CD4-positive, alpha-beta T cell treated with Interferon alpha-2 for 1 hour (primary cell): ENCODE data around the gene ANKRD24.
"Not testable (repeated sequence)": the region's sequence is repeated elsewhere in the genome, so short reads cannot be mapped to it uniquely, and the experiment has no call there.

Experiments used
- DNase-seq, 2 donors: peaks; one replicate each; pipeline ENCODE4 v3.0.0-alpha.2; 2020 to 2022

Gene ANKRD24

DNA sequence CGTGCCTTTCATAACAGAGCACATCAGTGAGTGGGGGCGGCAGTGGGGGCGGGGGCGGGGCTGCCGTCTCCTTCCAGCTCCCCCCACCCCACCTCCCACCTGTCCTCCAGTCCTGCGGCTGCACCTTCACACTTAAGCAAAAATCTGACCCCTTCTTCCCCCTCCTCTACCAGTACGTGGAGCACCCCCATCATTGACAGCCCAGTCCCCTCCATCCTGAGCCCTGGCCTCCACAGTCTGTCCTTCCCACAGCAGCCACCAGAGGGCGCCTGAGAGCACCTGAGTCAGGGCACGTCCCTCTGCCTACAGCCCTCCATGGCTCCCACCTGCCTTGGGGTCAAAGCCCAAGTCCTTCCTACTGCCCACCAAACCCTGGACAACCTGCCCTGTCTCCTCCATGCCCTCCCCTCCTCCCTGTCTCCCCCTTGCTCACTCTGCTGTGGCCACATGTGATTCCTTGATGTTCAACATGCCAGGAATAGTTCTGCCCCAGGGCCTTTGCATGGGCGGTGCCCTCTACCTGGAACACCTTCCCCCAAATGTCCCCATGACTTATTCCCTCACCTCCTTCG lies 50.9 kb downstream of the ANKRD24 start:
- peak; percentile 39 to 61 for DNase-seq

DNA sequence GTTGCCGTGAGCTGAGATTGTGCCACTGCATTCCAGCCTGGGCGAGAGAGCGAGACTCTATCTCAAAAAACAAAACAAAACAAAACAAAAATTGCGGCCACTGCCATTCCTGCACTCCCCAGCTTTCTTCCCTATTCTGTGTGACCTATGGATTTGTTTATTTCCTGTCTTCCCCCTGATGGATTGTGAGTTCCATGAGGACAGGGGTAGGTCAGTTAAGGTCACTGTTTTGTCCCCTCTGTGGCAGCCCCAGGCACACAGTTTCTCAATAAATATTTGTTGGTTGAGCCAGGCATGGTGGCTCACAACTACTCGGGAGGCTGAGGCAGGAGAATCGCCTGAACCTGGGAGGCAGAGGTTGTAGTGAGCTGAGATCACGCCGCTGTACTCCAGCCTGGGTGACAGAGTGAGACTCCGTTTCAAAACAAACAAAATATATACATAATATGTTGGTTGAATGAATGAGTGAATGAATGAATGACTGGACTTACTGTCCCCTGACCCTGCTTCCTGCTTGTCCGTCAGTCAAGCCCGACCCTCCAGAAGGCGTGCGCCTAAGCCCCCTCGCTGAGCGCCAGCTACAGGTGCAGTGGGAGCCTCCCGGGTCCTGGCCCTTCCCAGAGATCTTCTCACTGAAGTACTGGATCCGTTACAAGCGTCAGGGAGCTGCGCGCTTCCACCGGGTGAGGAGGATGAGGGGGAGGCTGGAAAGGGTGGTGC lies 51.8 kb downstream of the ANKRD24 start:
- DNase-seq: no peak

DNA sequence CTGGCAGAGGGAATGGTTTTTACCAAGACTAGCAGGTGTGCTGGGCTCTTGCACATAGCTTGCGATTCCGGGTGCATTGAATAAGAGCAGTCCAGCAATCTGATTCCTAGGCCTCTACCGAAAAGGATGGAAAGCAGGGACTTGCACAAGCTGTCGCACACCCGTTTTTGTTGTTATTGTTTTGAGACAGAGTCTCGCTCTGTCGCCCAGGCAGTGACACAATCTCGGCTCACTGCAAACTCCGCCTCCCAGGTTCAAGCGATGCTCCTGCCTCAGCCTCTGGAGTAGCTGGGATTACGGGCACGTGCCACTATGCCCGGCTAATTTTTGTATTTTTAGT lies 52.3 kb downstream of the ANKRD24 start:
- no peak for DNase-seq

DNA sequence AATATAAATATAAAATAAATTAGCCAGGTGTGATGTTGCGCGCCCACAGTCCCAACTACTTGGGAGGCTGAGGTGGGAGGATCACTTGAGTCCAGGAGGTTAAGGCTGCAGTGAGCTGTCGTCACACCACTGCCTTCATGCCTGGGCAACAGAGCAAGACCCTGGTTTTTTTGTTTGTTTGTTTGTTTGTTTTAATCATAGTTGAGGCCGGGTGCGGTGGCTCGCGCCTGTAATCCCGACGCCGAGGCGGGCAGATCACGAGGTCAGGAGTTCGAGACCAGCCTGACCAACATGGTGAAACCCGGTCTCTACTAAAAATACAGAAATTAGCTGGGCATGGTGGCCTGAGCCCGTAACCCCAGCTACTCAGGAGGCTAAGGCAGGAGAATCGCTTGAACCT lies 55.0 kb downstream of the ANKRD24 start:
- not testable (repeated sequence) for DNase-seq

DNA sequence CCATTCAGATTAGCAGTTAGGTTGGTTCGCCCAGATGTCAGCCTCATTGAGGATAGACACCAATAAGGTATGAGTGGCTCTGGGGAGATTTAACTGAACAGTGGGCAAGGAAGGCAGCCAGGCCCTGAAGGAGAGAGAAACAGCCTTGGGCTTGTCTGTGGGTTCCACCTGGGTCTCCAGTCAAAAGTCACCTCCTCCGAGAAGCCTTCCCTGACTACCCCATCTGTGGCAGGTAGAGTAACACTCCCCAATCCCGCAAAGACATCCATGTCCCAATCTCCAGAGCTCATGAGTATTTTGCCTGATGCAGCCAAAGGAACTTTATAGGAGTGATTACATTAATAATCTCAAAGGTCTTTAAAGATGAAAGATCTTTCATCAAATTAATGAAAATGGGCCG lies 56.3 kb downstream of the ANKRD24 start:
- no peak for DNase-seq

DNA sequence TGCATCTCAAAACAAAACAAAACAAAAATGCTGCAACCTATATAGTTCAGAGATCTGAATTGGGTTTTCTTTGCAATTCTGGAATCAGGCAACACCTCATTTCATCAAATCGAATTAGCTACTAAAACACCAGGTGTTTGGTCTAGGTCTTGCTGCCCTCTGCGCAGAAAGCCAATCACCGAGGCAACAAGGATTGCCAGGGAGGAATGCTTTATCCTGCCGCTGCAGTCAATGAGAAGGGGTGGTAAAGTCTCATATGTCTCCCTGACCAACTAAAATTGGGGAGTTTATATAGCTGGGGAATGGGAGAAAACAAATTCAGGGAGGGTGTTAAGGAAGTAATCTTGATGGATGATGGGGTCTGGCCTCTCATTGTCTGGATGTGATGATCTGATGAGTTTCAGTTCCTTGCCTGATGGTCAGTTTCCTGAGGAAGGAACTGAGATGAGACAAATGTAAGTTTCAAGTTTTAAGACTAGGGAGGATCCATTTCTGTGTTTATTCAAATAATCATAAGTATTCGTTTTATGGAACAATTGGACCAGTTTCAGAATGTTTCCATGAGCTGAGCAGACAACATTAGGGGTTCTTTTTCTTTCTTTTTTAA lies 59.4 kb downstream of the ANKRD24 start:
- no peak for DNase-seq

DNA sequence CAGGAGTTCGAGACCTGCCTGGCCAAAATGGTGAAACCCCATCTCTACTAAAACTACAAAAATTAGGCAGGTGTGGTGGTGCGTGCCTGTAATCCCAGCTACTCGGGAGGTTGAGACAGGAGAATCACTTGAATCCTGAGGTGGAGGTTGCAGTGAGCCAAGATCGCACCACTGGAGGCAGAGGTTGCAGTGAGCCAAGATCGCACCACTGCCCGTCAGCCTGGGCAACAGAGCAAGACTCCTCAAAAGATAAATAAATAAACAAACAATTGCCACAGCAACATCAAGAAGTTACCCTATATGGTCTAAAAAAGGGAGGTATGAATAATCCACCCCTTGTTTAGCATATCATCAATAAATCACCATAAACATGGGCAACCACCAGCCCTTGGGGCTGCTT lies 63.4 kb downstream of the ANKRD24 start:
- not testable (repeated sequence) for DNase-seq

DNA sequence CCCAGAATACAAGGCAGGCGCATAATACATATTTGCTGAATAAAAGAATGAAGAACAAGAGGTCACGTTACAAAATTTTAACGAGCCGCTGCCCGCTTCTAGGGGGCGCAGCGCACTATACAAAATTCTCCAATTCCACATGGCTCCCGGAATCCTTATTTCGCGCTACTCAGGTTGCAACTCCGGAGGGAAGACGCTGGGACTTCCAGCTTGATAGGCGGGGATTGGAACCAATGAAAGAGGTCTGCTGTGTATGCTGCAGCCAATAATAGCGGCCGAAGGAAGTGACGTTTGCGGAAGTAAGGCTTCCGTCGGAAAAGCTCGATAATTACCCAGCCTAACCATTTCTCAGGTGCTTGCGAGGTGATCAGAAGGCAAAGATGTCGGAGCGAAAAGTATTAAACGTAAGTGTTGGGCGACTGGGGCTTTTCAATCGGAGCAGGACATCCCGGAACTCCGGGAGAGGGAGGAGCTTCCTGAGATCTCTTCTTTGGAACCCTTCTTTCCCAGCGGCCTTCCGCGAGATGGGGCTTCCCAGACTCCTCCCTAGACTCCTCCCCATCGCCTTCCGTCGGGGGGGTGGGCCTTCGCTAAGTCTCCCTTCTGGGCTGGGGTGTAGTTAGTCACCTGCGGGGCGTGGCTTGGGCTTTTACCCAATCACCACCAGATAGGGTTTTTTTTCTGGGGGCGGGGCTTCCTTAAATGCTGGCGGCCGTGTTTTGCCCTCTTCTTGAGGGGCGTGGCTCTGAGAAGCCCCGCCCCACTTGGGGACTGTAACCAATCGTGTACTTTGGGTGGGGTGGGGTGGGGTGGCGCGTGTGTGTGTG lies 64.5 kb downstream of the ANKRD24 start, which contains the start of gene YJU2:
TSS of gene YJU2 (plus strand) at position 314 of the 827 bp plus-strand sequence. CDS start at position 381, 67 bp downstream.
- peak; percentile 99 for DNase-seq

DNA sequence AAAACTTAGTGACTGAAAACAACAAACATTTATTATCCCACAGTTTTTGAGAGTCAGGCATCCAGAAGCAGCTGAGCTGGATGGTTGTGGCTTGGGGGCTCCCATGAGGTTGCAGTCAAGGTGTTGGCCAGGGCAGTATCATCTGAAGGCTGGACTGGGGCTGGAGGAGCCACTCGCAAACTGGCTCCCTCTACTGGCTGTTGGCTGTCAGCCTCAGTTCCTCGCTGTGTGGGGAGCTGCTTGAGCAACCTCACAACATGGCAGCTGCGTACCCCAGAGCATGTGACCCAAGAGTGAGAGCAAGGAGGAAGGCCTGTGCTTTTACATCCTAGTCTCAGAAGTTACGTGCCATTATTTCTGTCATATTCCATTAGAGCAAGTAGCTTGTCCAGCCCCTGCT lies 74.1 kb downstream of the ANKRD24 start:
- DNase-seq: no peak

DNA sequence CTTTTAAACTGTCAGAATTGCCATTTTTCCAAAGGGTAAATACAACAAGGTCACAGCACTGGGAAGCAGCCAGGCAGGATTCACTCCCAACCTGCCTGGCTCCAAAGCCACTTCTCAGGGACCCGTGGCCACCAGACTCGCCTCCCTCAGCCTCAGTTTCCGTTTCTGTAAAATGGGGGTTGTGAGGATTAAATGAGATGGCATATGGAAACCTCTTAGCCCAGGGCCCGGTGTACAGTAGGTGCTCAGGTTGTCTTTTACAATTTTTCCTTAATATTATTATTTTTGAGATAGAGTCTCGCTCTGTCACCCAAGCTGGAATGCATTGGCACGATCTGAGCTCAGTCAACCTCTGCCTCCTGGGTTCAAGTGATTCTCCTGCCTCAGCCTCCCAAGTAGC lies 74.5 kb downstream of the ANKRD24 start:
- no peak for DNase-seq

DNA sequence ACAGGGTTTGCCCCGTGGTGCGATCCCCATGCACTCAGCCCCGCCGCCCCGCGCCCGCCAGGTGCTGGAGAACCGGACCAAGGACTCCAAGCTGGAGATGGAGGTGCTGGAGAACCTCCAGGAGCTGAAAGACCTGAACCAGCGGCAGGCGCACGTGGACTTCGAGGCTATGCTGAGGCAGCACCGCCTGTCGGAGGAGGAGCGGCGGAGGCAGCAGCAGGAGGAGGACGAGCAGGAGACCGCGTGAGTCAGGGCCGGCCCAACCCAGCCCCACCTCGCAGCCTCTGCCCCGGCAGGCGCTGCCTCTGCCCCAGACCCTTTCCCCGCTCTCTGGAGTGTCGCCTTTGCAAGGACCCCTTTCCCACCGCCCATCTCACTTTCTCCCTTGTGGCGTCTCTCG lies 75.7 kb downstream of the ANKRD24 start:
- DNase-seq: no peak

DNA sequence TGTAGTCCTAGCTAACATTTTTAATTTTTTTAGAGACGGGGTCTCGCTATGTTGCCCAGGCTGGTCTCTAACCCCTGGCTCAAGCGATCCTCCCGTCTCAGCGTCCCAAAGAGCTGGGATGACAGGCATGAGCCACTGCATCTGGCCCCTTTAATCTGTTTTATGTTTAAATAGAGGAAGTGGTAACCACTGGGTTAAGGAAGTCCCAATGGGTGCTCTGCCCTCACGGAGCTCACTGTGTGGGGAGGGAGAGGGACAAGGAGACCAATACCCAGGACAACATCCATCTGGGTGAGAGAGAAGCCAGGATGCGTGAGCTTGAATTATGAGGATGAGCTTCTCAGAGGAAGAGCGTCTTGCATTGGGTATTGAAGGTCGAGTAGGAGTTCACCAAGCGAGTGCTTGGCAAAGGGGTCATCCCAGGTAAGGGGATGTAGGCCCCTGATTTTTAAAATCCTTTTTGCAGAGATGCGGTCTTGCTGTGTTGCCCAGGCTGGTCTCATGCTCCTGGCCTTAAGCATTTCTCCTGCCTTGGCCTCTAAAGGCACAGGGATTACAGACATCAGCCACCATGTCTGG lies 78.2 kb downstream of the ANKRD24 start:
- DNase-seq: no peak

DNA sequence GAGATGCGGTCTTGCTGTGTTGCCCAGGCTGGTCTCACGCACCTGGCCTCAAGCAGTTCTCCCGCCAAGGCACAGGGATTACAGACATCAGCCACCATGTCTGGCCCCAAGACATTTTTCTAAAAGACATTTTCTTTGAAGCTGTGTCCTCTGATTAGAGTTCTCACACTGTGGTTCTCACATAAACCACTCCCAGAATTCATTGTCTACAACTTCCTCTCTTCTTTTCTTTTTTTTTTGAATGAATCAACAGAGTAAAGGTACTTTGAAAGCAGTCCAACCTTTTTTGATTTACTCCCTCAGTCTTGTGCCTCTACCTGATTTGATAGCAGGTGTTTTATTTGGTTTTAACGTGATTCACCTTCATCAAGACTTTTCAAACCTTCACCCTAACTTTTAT lies 82.3 kb downstream of the ANKRD24 start:
- peak in 1 of 2 donors; percentile 33 for DNase-seq

DNA sequence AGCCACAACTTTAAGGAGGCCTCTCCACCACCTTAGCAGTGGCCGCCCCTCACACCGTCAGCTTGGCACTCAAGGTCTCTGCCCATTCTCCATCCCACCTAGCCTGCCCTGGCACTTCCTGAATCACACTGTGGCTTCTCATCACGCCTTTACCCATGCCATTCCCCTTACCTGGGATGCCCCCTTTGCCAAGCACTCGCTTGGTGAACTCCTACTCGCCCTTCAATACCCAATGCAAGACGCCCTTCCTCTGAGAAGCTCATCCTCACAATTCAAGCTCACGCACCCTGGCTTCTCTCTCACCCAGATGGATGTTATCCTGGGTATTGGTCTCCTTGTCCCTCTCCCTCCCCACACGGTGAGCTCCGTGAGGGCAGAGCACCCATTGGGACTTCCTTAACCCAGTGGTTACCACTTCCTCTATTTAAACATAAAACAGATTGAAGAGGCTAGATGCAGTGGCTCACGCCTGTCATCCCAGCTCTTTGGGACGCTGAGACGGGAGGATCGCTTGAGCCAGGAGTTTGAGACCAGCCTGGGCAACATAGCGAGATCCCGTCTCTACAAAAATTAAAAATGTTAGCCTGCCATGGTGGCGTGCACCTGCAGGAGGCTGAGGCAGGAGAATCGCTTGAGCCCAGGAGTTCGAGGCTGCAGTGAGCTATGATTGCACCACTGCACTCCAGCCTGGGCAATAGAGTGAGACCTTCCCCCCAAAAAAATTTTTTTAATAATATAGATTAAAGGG lies 83.9 kb downstream of the ANKRD24 start:
- DNase-seq: no peak

DNA sequence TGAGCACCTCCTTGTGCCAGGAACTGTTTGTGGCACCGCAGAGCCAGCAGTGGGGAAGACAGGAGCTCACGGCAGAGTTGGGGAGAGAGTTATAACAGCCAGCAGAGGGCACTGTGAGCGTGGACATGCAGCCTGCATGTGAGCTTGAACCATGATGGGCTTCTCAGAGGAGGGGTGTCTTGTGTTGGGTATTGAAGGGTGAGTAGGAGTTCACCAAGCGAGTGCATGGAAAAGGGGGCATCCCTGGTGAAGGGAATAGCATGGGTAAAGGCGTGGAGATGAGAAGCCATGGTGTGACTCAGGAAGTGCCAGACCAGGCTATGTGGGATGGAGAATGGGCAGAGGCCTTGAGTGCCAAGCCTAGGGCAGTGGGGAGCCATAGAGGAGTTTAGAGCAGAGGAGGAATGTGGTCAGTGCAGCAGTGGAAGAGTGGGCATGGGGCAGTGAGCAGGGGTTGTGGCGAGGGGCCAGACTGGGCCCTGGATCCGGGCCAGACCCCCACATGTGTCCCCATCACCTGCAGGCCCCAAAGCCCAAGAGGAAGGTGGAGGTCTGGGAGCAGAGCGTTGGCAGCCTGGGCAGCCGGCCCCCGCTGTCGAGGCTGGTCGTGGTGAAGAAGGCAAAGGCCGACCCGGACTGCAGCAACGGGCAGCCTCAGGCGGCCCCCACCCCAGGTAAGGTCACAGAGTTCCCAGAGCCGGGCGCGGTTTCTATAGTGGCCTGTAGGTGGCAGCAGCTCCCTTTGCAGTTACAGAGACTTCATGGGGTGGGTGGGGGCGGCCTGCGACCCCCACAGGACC lies 84.8 kb downstream of the ANKRD24 start:
- DNase-seq: peak; percentile 45 to 60

DNA sequence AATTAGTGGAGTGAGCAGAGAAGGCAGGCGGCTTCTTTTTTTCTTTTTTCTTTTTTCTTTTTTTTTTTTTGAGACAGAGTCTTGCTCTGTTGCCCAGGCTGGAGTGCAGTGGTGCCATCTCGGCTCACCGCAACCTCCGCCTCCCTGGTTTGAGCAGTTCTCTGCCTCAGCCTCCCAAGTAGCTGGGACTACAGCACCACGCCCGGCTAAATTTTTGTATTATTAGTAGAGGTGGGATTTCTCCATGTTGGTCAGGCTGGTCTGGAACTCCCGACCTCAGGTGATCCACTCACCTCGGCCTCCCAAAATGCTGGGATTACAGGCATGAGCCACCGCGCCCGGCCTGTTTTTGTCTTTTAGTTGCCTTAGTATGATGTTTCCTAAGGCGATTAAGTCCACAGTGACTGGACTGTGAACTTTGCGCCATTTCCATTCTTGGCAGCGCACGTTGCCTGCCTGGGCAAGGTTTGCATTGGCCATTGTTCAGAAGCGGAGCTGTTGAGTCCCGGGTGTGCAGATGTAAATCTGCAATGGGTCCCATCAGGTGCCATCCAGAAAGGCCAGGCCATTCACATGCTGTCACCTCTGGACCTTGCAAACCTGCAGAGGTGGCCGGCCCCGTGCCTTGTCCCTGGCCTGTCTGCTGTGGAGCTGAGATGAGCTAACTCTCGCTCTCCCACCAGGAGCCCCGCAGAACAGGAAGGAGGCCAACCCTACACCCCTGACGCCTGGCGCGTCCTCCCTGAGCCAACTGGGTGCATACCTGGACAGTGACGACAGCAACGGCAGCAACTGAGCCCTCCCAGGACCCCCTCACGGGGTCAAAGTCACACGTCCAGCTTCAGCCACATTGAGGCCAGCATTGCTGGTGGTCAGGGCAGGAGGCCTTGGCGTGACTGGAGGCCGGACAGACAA lies 85.7 kb downstream of the ANKRD24 start:
- no peak for DNase-seq

DNA sequence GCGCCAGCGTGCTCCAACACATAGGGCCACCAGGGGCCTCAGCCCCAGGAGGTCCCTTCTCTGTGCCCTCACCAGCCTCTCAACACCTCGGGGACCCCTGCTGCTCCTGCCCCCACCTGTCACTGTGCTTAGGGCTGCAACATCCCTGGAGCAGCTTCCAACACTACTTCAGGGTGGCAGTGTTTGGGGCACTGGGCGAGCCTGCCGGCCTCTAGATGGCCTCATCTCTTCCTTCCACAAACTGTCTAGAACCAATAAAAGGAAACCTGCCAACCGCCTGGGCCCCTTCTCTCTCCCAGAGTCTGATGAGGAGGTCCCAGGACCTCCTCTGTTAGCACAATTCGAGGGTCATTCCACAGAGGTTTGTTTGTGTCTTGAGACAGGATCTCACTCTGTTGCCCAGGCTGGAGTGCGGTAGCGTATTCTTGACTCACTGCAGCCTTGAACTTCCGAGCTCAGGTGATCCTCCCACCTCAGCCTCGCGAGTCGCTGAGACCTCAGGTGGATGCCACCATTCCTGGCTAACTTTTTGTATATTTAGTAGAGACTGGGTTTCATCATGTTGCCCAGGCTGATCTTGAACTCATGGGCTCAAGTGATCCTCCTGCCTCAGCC lies 86.4 kb downstream of the ANKRD24 start:
- DNase-seq: no peak

DNA sequence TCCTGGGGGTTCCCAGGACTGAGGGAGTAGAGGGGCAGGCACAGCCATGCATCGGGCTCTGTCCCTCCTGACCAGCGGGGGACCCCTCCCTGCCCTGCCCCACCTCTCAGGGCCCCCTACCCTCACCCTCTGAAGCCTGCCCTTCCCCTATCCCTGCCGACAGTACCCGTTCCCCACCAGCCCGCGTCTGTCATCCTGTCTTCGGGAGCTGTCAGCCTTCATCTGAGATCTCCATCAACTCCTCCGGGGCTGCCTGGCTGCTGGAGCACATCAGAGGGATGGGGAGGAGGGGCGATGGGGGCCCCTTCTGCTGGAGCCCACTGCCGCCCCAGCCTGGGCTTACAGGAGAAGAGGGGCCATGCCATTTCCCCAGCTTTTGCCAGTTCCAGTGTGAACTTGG lies 90.4 kb downstream of the ANKRD24 start:
- DNase-seq: no peak

DNA sequence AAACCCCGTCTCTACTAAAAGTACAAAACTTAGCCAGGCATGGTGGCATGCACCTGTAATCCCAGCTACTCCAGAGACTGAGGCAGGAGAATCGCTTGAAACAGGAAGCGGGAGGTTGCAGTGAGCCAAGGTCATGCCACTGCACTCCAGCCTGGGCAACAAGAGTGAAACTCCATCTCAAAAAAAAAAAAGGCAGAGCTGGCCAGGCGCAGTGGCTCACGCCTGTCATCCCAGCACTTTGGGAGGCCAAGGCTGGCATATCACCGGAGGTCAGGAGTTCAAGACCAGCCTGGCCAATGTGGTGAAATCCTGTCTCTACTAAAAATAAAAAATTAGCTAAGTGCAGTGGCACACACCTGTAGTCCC lies 91.8 kb downstream of the ANKRD24 start:
- not testable (repeated sequence) for DNase-seq
